GM06990 (cell line): ENCODE results near the gene CAPS.

Experiments
- DNase-seq: peaks from one replicate; pipeline ENCODE4 v3.0.0-alpha.2; 2011; ENCODE audit not compliant: insufficient read length; ENCODE audit errors: extremely low read depth
- H3K27me3 ChIP-seq: replicated peaks from 2 replicates; pipeline ENCODE4 v1.6.0; 2011; ENCODE audit warnings: low read length; ENCODE audit not compliant: control insufficient read depth, insufficient read depth
- H3K36me3 ChIP-seq: 2 replicates; pipeline ENCODE4 v1.5.1; 2011; ENCODE audit warnings: low read length; ENCODE audit not compliant: control insufficient read depth, insufficient read depth
- H3K4me3 ChIP-seq: replicated peaks from 2 replicates; pipeline ENCODE4 v1.5.1; 2011; ENCODE audit warnings: low read depth, mild to moderate bottlenecking, control low read depth, low read length
- CTCF ChIP-seq: IDR thresholded peaks from 2 replicates; pipeline ENCODE4 v1.5.1; 2011; ENCODE audit warnings: low read length, control low read depth, mild to moderate bottlenecking, inconsistent platforms; ENCODE audit not compliant: insufficient read depth, poor library complexity, severe bottlenecking

The CAPS gene

DNA sequence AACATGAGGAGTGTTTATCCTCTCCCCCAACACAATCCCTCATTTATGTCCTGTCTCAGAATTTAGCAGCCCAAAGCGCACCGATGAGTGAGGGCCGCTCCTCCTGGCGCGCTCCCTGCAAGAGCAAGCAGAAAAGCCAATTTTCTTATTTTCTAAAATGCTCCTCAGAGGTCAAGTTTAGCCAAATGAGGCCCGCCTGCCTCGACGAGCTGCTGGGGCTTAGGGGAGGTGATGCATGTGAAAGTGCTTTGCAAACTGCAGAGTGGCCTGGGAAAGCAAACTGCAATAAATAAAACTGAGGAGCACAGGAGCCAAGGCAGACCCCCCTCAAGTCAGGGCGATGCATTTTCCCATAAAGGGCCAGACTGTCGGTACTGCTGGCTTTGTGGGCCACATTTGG, 29.0 kb downstream of the CAPS start:
- Histone ChIP-seq H3K27me3 (no peaks in the 10 kb centered on the region), H3K4me3 (no peak overlapping the region), H3K36me3 (peaks cover 21% of the 10 kb centered on the region)
- no peak for DNase-seq
- TF ChIP-seq CTCF, result no peak

DNA sequence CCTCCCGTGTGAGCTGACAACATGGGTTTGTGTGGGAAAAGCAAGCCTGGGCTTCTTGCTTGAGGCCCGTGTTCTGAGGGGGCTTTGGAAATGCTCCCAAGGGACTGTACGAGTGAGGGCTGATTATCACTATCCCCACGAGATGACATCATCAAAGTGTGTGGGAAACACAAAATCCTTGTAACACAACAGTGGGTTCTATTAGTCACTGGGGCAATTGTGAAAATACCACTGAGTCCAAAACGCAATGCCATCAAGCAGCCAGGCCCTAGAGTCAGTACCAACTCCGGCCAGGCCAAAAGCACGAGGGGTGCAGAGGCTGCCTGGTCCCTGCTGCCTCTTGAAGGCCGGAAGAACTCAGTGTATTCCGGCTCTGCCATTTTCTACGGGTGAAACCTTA, 29.6 kb downstream of the CAPS start:
- no peak overlapping the region for H3K4me3 ChIP-seq
- DNase-seq, result no peak
- peaks cover 23% of the 10 kb centered on the region for H3K36me3 ChIP-seq
- no peak for TF ChIP-seq CTCF
- H3K27me3 ChIP-seq, result no peaks in the 10 kb centered on the region

DNA sequence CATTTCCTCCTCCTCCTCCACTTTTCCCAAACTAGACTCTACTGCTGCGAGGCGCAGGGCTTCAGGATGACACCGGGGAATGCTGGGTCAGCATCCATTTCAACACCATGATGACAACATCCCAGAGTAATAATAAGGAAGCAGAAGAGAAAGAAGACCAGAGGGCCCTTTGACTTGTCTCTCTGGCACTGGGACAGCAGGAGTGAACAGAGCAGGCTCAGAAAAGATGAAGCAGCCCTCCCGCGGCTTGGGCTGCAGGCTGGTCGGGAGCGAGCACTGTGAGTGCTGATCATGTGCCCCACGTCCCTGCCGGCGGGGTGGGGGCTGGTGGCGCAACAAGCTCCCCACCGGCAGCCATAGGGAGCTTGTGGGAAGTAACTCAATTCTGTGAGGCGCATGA, 33.4 kb downstream of the CAPS start:
- Histone ChIP-seq H3K36me3 (peaks cover 9% of the 10 kb centered on the region), H3K27me3 (no peaks in the 10 kb centered on the region), H3K4me3 (no peak overlapping the region)
- TF ChIP-seq CTCF, result no peak
- DNase-seq, result no peak

- Histone ChIP-seq H3K4me3 (no peak overlapping the region), H3K27me3 (no peaks in the 10 kb centered on the region), H3K36me3 (peaks cover 7% of the 10 kb centered on the region)
- TF ChIP-seq CTCF, result no peak
- no peak for DNase-seq
Observed at GRCh38 chr19:5948752-5949564, 34.9 kb downstream of the CAPS start.

DNA sequence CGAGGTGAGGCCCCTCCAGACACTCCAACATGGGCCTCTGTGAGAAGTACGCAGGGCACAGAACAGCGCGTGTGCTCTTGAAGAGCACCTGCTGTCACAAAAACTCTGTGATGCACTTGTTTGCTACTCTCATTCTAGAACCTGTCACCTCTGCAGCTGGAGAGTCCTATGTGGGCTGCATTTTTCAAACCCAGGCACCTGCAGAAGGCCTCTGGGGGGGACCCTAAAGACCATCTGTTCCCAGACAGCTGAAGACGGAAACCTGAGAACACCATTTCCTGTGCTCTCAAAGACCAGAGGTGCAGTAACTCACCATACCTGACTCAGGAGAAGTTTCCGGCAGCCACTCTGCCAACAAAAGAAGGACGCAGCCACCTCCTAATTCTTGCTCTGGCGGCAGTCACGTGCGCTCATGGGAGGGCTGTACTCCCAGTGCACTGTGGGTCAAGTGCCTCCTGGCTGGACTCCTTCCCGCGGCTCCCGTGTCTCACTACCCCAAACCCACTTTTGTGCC, 35.8 kb downstream of the CAPS start:
- TF ChIP-seq CTCF, result no peak
- Histone ChIP-seq H3K4me3 (no peak overlapping the region), H3K27me3 (no peaks in the 10 kb centered on the region), H3K36me3 (peaks cover 6% of the 10 kb centered on the region)
- DNase-seq, result no peak

GRCh38 chr19:5950741-5951140, 36.7 kb downstream of the CAPS start:
- Histone ChIP-seq H3K4me3 (no peak overlapping the region), H3K36me3 (peaks cover 6% of the 10 kb centered on the region), H3K27me3 (no peaks in the 10 kb centered on the region)
- DNase-seq, result no peak
- TF ChIP-seq CTCF, result no peak
